Upper lobe of left lung (tissue), 4 donors: ENCODE measurements around the gene BATF.

Experiments used
- POLR2A ChIP-seq, 4 donors: fragments of 450-650 bp; IDR thresholded peaks; one replicate each; pipeline ENCODE4 v1.5.1; 2016 to 2017; ENCODE audit warnings: antibody characterized with exemption in 4 of 4, mild to moderate bottlenecking in 2 of 4
- POLR2AphosphoS5 ChIP-seq, 2 donors: sonication (generic); formaldehyde crosslinking; IDR thresholded peaks; one replicate each; pipeline ENCODE4 v1.5.1; 2017; ENCODE audit warnings: antibody characterized with exemption in 2 of 2
- TF ChIP-seq, protein P1 (sequence below), 6 experiments: fragments of 450-650 bp in 4 of 6; fragments of 200-600 bp in 2 of 6; sonication (generic) in 2 of 6; IDR thresholded peaks; one replicate each; pipeline ENCODE4 v1.5.1; 2016 to 2019; ENCODE audit warnings: antibody characterized with exemption in 6 of 6

DNA sequence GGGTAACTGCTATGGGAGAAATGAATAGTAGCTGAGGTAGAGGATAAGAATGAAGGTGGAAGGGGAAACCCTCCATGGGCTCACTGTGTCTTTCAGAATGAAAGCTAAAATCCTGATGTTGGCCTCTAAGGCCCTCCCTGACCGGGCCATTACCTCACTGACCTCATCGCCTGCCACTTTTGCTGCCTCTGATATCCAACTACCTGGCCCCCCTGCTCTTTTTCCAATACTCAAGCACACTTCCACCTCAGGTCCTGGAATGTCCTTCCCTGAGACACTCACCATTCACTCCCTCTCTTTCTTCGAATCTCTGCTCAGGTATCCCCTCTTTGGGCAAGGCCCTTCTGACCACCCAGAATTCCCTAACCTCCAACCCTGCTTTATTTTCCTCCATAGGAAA, 1.4 kb upstream of the BATF start:
- no peak for TF ChIP-seq POLR2AphosphoS5 (IDR thresholded peaks at IDR 0.05)
- TF ChIP-seq, protein P1, sequence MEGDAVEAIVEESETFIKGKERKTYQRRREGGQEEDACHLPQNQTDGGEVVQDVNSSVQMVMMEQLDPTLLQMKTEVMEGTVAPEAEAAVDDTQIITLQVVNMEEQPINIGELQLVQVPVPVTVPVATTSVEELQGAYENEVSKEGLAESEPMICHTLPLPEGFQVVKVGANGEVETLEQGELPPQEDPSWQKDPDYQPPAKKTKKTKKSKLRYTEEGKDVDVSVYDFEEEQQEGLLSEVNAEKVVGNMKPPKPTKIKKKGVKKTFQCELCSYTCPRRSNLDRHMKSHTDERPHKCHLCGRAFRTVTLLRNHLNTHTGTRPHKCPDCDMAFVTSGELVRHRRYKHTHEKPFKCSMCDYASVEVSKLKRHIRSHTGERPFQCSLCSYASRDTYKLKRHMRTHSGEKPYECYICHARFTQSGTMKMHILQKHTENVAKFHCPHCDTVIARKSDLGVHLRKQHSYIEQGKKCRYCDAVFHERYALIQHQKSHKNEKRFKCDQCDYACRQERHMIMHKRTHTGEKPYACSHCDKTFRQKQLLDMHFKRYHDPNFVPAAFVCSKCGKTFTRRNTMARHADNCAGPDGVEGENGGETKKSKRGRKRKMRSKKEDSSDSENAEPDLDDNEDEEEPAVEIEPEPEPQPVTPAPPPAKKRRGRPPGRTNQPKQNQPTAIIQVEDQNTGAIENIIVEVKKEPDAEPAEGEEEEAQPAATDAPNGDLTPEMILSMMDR (IDR thresholded peaks at IDR 0.05): no peak
- TF ChIP-seq POLR2A (IDR thresholded peaks at IDR 0.05): no peak
